Lower lobe of right lung (tissue), 2 donors: ENCODE measurements around the gene RXRB. TPM values are rescaled to one million over a fixed set of nuclear protein-coding genes. Genes with fewer than 3 reads are reported as not detected.
A peak's percentile ranks its signal among the peaks of the same experiment; 100 is the strongest.

Source experiments
- ATAC-seq, 2 donors: fragments of 200-7000 bp; cut with Tn5 transposase; one replicate each; pipeline ENCODE4 v1.9.1; 2020 to 2022; ENCODE audit warnings: mild to moderate bottlenecking in 2 of 2, moderate library complexity in 2 of 2
- DNase-seq: peaks from one replicate; pipeline ENCODE4 v3.0.0-alpha.2; 2020
- H3K27ac ChIP-seq: fragments of 200-600 bp; one replicate; pipeline ENCODE4 v1.8.0; 2022
- H3K27me3 ChIP-seq: fragments of 200-600 bp; one replicate; pipeline ENCODE4 v1.8.0; 2022; ENCODE audit warnings: low read depth
- H3K36me3 ChIP-seq: fragments of 200-600 bp; one replicate; pipeline ENCODE4 v1.8.0; 2022; ENCODE audit warnings: mild to moderate bottlenecking
- H3K4me1 ChIP-seq: fragments of 200-600 bp; one replicate; pipeline ENCODE4 v1.8.0; 2022
- H3K4me3 ChIP-seq: fragments of 200-600 bp; one replicate; pipeline ENCODE4 v1.8.0; 2022; ENCODE audit warnings: mild to moderate bottlenecking
- H3K9me3 ChIP-seq: fragments of 200-600 bp; one replicate; pipeline ENCODE4 v1.8.0; 2022
- intact Hi-C: fragments of 100-400 bp; cut with DNase I; formaldehyde crosslinking; loops from one replicate; pipeline ENCODE4 v1.11.0; 2022
- total RNA-seq: library from RNA; stranded (reverse); fragmentation: NEBNext Ultra II Directional; extraction: Animal tissue kit (Norgen Biotek cat#: 25700); gene quantifications from one replicate; pipeline ENCODE4 v1.2.1, GENCODE V29; 2021
- TF ChIP-seq, protein P1 (sequence below): fragments of 200-600 bp; IDR thresholded peaks from one replicate; pipeline ENCODE4 v1.8.0; 2022; ENCODE audit warnings: antibody characterized with exemption, mild to moderate bottlenecking
- donor health status: DM: no; HTN: yes; CAD: no; lungs with severe emphysema.

Gene RXRB
- total RNA-seq, 1 donor from 2014 or later = 47.4 TPM

DNA sequence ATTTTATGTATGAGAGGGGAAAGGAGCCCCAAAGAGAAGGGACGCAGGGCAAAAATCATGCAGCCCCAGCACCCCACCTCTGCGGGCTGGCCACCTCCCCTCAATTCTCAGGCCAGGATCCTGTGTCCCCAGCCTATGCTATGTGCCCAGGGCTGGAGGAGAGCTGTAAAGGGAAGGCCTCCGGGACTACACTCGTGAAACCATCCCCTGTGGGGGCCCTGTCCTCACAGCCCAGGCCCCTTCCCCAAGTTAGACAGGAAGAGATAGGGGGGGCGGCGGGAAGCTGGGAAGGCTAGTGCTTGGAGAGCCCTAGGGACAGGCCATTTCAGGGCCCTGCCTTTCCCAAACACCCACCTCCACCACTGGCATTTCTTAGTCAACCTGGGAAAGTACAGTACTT lies 6.8 kb downstream of the RXRB start:
- ATAC-seq (no peak), DNase-seq (no peak)
- Histone ChIP-seq H3K9me3 (no peaks in the 10 kb centered on the region), H3K4me3 (peak overlapping the region; percentile 48), H3K27ac (no peak overlapping the region), H3K36me3 (peaks cover 37% of the 10 kb centered on the region), H3K4me1 (peaks cover 34% of the 10 kb centered on the region), H3K27me3 (peaks cover 27% of the 10 kb centered on the region)
- intact Hi-C loops = no loop called here
- TF ChIP-seq, protein P1, sequence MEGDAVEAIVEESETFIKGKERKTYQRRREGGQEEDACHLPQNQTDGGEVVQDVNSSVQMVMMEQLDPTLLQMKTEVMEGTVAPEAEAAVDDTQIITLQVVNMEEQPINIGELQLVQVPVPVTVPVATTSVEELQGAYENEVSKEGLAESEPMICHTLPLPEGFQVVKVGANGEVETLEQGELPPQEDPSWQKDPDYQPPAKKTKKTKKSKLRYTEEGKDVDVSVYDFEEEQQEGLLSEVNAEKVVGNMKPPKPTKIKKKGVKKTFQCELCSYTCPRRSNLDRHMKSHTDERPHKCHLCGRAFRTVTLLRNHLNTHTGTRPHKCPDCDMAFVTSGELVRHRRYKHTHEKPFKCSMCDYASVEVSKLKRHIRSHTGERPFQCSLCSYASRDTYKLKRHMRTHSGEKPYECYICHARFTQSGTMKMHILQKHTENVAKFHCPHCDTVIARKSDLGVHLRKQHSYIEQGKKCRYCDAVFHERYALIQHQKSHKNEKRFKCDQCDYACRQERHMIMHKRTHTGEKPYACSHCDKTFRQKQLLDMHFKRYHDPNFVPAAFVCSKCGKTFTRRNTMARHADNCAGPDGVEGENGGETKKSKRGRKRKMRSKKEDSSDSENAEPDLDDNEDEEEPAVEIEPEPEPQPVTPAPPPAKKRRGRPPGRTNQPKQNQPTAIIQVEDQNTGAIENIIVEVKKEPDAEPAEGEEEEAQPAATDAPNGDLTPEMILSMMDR = no peak

DNA sequence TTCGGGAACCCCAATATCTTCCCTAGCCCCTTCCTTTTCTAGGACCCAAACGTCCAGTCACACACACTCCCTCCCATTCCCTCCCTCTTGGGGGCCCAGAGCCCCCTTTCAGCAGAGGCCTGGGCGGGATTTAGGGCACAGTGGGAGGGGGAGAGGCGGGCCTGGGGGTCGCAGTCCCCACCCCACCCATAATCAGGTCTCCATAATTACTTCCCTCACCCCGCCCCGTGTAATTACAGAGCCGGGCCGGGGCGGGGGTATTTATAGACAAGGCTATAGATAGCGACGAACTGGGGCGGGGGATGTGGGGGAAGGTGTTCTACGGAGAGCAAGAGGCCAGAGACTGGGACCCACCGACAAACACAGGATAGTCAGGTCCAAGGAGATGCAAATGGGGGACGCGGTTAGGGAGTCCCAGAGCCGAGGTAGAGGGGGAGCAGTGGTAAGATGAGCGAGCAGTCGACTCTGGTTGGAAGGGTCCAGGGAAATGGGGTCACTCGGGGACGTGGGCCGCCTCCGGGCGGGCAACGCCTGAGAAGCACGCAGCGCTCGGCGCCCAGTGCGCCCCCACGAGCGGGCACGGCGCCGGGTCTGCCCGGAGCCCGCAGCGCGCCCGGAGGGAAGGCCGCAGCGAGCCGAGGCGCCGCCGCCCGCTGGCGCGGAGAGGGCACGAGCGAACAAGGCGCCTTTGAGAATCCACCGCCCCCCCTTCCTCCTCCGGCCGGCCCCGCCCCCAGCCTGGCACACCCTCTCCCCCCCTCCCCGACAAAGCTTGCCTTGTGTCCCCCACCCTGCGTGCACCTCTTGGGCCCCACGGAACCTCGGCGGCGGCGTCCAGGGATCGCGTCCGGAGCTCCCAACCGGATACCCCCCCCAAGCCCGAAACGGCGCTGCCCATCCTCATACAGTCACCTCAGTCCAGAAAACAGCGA lies 7.5 kb downstream of the RXRB start:
- Histone ChIP-seq H3K4me3 (peak overlapping the region; percentile 48), H3K9me3 (no peaks in the 10 kb centered on the region), H3K36me3 (peaks cover 37% of the 10 kb centered on the region), H3K4me1 (peaks cover 27% of the 10 kb centered on the region), H3K27ac (peak overlapping the region; percentile 49), H3K27me3 (peaks cover 28% of the 10 kb centered on the region)
- ATAC-seq (peak; percentile 3 to 44), DNase-seq (no peak)
- intact Hi-C loops = no loop called here
- TF ChIP-seq, protein P1 = no peak

DNA sequence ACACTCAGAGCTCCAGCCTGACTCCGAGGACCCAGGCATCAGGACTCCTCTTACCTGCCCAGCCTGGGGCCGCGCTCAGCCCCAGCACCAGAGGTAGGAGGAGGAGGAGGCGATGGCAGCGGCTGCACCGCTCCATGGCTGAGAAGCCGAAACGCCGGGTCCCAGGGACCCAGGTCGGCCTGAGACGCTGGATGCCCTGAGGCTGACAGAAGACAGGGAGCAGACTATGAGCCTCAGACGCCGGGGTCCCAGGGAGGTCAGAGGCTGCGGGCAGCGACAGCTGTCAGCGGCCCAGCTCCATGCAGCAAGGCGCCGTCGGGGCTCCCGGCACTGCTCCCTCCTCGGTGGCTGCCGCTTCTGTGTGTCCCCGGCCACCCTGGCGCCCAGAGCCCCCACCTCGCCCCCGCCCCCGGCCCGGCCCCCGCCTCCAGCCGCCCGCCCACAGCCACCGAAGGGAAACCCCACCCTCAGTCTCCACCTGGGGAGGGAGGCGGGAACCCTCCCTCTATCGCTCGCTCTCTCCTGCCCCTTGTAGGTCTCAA lies 8.3 kb downstream of the RXRB start, which contains the start of gene COL11A2:
COL11A2 (minus strand) TSS at position 363 of the 542 bp plus-strand sequence; CDS start at position 136, 227 bp downstream.
- ATAC-seq (peak in 1 of 2 donors; percentile 27), DNase-seq (no peak)
- TF ChIP-seq, protein P1 = no peak
- Histone ChIP-seq H3K4me1 (peaks cover 19% of the 10 kb centered on the region), H3K4me3 (peak within 1 kb of the TSS; percentile 48), H3K9me3 (no peaks in the 10 kb centered on the region), H3K36me3 (peaks cover 32% of the 10 kb centered on the region), H3K27me3 (peaks cover 28% of the 10 kb centered on the region), H3K27ac (peak within 1 kb of the TSS; percentile 49)
- intact Hi-C loops = no loop called here

DNA sequence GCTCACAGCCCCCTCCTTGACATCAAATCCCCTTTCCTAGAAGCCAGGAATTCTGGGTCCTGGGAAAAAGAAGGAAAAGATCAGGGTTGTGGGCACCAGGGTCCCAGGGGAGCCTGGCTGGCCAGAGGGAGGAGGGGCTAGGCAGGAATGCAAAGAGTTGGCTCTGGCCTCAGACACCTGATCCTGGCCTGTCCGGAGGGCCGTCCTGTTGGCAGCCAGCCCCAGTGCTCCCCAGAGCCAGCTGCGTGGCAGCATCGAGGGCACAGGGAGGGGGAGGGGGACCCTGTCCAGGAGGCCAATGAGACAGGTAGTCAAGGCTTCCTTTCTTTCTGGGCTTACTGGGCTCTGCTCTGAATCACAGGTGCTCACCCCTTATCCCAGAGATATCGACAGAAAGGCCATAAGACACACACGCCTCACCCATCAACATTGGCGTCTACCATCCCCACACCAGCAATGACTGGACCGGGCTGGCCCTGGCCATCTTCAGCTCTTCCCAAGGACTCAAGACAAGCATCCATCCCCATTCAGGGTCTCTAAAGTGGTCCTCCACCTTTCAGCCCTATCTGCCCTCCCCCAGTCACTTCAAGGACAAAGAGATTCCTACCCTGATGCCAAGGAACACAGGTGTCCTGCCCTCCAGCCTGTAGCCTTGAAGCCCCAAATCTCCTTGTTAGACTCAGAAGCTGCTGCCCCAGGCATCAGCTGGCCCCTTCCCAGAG lies 8.9 kb downstream of the RXRB start:
- intact Hi-C loops = no loop called here
- H3K4me1 ChIP-seq = peaks cover 18% of the 10 kb centered on the region
- DNase-seq (peak; percentile 48), ATAC-seq (no peak)
- peaks cover 26% of the 10 kb centered on the region for H3K36me3 ChIP-seq
- TF ChIP-seq, protein P1 = no peak
- H3K27ac ChIP-seq = no peak overlapping the region
- peaks cover 28% of the 10 kb centered on the region for H3K27me3 ChIP-seq
- no peak overlapping the region for H3K4me3 ChIP-seq
- no peaks in the 10 kb centered on the region for H3K9me3 ChIP-seq

DNA sequence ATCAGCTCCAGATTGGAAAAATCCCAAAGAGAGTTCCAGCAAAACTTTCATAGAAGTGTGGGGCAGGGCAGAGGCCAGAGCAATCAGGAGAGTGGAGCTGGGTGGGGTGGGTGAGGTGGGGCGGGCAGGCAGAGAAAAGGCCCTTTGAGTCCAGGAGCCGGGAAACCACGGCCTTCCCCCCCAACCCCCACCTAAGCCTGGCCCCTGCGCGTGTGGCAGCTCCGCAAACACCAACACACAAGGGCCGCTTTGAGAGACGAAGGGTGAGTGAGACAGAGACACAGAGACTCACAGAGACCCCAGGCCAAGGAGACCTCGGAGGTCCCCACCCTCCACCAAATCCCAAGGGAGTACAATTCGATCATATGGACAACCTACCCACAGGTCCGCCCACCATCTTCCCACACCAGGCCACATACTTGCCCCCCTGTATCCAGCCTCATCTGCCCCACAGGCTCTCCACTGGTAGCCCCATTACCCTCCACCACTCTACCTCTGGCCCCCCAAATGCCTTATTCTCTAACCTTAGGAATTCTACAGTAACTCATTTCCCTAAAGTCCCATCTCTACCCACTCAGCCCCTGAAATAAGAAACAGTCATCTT lies 9.9 kb downstream of the RXRB start:
- DNase-seq (peak; percentile 17), ATAC-seq (no peak)
- no peak overlapping the region for H3K4me3 ChIP-seq
- intact Hi-C loops = no loop called here
- peaks cover 18% of the 10 kb centered on the region for H3K4me1 ChIP-seq
- no peak overlapping the region for H3K27ac ChIP-seq
- H3K36me3 ChIP-seq = peaks cover 17% of the 10 kb centered on the region
- H3K27me3 ChIP-seq = peaks cover 28% of the 10 kb centered on the region
- TF ChIP-seq, protein P1 = no peak
- no peaks in the 10 kb centered on the region for H3K9me3 ChIP-seq
